ENCODE data around the gene ANKRD33B. TPM values are rescaled to one million over a fixed set of nuclear protein-coding genes. Genes with fewer than 3 reads are reported as not detected.

Gene ANKRD33B
- total RNA-seq, 3 donors from 2014 or later = 3.3 to 5.3 (median 3.8) TPM

GRCh38 chr5:10553476-10553875 is 10.4 kb upstream of the ANKRD33B start:
- Histone ChIP-seq H3K4me1 (no peaks in the 10 kb centered on the region), H3K27ac (no peak overlapping the region), H3K9me3 (no peaks in the 10 kb centered on the region), H3K36me3 (no peaks in the 10 kb centered on the region), H3K27me3 (no peaks in the 10 kb centered on the region), H3K4me3 (no peak overlapping the region)
- DNase-seq (ENCODE audit: low spot score in 2 of 2) = no peak
- intact Hi-C loops (cut with DNase I; ENCODE audit: low total_unique reads) = no loop called here
- TF ChIP-seq POLR2AphosphoS5 (IDR thresholded peaks at IDR 0.05) = no peak
- no peak for TF ChIP-seq POLR2A (IDR thresholded peaks at IDR 0.05)
- TF ChIP-seq CTCF (IDR thresholded peaks at IDR 0.05) = no peak

- TF ChIP-seq POLR2A (IDR thresholded peaks at IDR 0.05) (no peak), POLR2AphosphoS5 (IDR thresholded peaks at IDR 0.05) (no peak), CTCF (IDR thresholded peaks at IDR 0.05) (no peak)
- Histone ChIP-seq H3K27me3 (no peaks in the 10 kb centered on the region), H3K36me3 (no peaks in the 10 kb centered on the region), H3K27ac (no peak overlapping the region), H3K9me3 (no peaks in the 10 kb centered on the region), H3K4me1 (no peaks in the 10 kb centered on the region), H3K4me3 (no peak overlapping the region)
- intact Hi-C loops (cut with DNase I; ENCODE audit: low total_unique reads) = no loop called here
- no peak for DNase-seq (ENCODE audit: low spot score in 2 of 2)
Observed at GRCh38 chr5:10555277-10555684, 8.6 kb upstream of the ANKRD33B start.

- Histone ChIP-seq H3K27me3 (no peaks in the 10 kb centered on the region), H3K36me3 (no peaks in the 10 kb centered on the region), H3K27ac (peak overlapping the region in 1 of 2 donors; percentile 58), H3K9me3 (no peaks in the 10 kb centered on the region), H3K4me3 (no peak overlapping the region), H3K4me1 (no peaks in the 10 kb centered on the region)
- no peak for DNase-seq (ENCODE audit: low spot score in 2 of 2)
- no peak for TF ChIP-seq POLR2A (IDR thresholded peaks at IDR 0.05)
- no peak for TF ChIP-seq POLR2AphosphoS5 (IDR thresholded peaks at IDR 0.05)
- TF ChIP-seq CTCF (IDR thresholded peaks at IDR 0.05) = no peak
- intact Hi-C loops (cut with DNase I; ENCODE audit: low total_unique reads) = no loop called here
Observed at GRCh38 chr5:10556289-10556807, 7.5 kb upstream of the ANKRD33B start.

- H3K9me3 ChIP-seq = no peaks in the 10 kb centered on the region
- H3K4me3 ChIP-seq = no peak overlapping the region
- no peaks in the 10 kb centered on the region for H3K36me3 ChIP-seq
- no peaks in the 10 kb centered on the region for H3K4me1 ChIP-seq
- intact Hi-C loops (cut with DNase I; ENCODE audit: low total_unique reads) = no loop called here
- TF ChIP-seq POLR2A (IDR thresholded peaks at IDR 0.05) = no peak
- TF ChIP-seq CTCF (IDR thresholded peaks at IDR 0.05) = no peak
- no peak for TF ChIP-seq POLR2AphosphoS5 (IDR thresholded peaks at IDR 0.05)
- H3K27ac ChIP-seq = no peak overlapping the region
- no peak for DNase-seq (ENCODE audit: low spot score in 2 of 2)
- H3K27me3 ChIP-seq = no peaks in the 10 kb centered on the region
Observed at GRCh38 chr5:10556893-10557746, 6.8 kb upstream of the ANKRD33B start.

- Histone ChIP-seq H3K9me3 (no peaks in the 10 kb centered on the region), H3K36me3 (no peaks in the 10 kb centered on the region), H3K27me3 (peaks cover 3 to 11% of the 10 kb centered on the region in 2 donors), H3K4me1 (peaks cover 0 to 6% of the 10 kb centered on the region in 2 donors), H3K4me3 (no peak overlapping the region), H3K27ac (no peak overlapping the region)
- no peak for TF ChIP-seq CTCF (IDR thresholded peaks at IDR 0.05)
- intact Hi-C loops (cut with DNase I; ENCODE audit: low total_unique reads) = no loop called here
- no peak for DNase-seq (ENCODE audit: low spot score in 2 of 2)
Observed at GRCh38 chr5:10559151-10559550, 4.7 kb upstream of the ANKRD33B start.

Data from breast epithelium (tissue), 4 donors.